HFFc6 (cell line): ENCODE data around the gene SMPDL3A. TPM values are rescaled to one million over a fixed set of nuclear protein-coding genes. Genes with fewer than 3 reads are reported as not detected.

ENCODE experiments used
- DNase-seq: peaks from one replicate; pipeline ENCODE4 v3.0.0-alpha.2; 2018
- H3K27ac Mint-ChIP-seq: 2 replicates; pipeline ENCODE4 v1.8.0; 2020; ENCODE audit warnings: mild to moderate bottlenecking, mixed read lengths
- H3K27me3 Mint-ChIP-seq: 2 replicates; pipeline ENCODE4 v1.8.0; 2021; ENCODE audit warnings: mild to moderate bottlenecking, moderate library complexity, mixed read lengths; ENCODE audit not compliant: insufficient read depth
- H3K36me3 Mint-ChIP-seq: 2 replicates; pipeline ENCODE4 v1.8.0; 2021; ENCODE audit warnings: low read depth, mixed read lengths
- H3K4me1 Mint-ChIP-seq: 2 replicates; pipeline ENCODE4 v1.8.0; 2020; ENCODE audit warnings: low read depth, mixed read lengths
- H3K4me3 Mint-ChIP-seq: 2 replicates; pipeline ENCODE4 v1.8.0; 2020; ENCODE audit warnings: mild to moderate bottlenecking, moderate library complexity, mixed read lengths
- H3K9me3 Mint-ChIP-seq: 2 replicates; pipeline ENCODE4 v1.8.0; 2020; ENCODE audit warnings: mild to moderate bottlenecking, mixed read lengths
- CTCF ChIP-seq: fragments of 200-600 bp; sonication (generic); IDR thresholded peaks from 2 replicates; pipeline ENCODE4 v1.5.0; 2021; ENCODE audit warnings: antibody characterized with exemption, mild to moderate bottlenecking
- total RNA-seq, 6 experiments: library from RNA; stranded (reverse); fragmentation: NEBNext Ultra II Directional; extraction: Animal tissue kit (Norgen Biotek cat#: 25700); gene quantifications; 2 replicates in 1 of 6; 3 replicates in 5 of 6; pipeline ENCODE4 v1.2.3, GENCODE V29; 2021

The SMPDL3A gene
- total RNA-seq, 6 experiments from 2014 or later: 4.8 to 8.2 (median 6.8) TPM

GRCh38 chr6:122804962-122805485 lies 16.0 kb downstream of the SMPDL3A start:
- no peak overlapping the region for H3K4me3 Mint-ChIP-seq
- TF ChIP-seq CTCF: no peak
- DNase-seq: no peak
- H3K27me3 Mint-ChIP-seq: no peaks in the 10 kb centered on the region
- H3K27ac Mint-ChIP-seq: no peak overlapping the region
- H3K36me3 Mint-ChIP-seq: 0 out of 2 replicates have a peak, but pooled peaks cover 4% of the 10 kb centered on the region
- H3K4me1 Mint-ChIP-seq: peaks cover 26% of the 10 kb centered on the region
- no peaks in the 10 kb centered on the region for H3K9me3 Mint-ChIP-seq

- Mint-ChIP-seq H3K4me3 (no peak overlapping the region), H3K27ac (no peak overlapping the region), H3K27me3 (no peaks in the 10 kb centered on the region), H3K36me3 (0 out of 2 replicates have a peak, but pooled peaks cover 4% of the 10 kb centered on the region), H3K4me1 (peaks cover 15% of the 10 kb centered on the region), H3K9me3 (no peaks in the 10 kb centered on the region)
- DNase-seq: no peak
- no peak for TF ChIP-seq CTCF
These were observed 17.2 kb downstream of the SMPDL3A start for GRCh38 chr6:122806291-122806690.

GRCh38 chr6:122808121-122808885 lies 19.2 kb downstream of the SMPDL3A start:
- H3K4me1 Mint-ChIP-seq: peaks cover 6% of the 10 kb centered on the region
- no peak for TF ChIP-seq CTCF

GRCh38 chr6:122809001-122809400 lies 19.9 kb downstream of the SMPDL3A start:
- no peak overlapping the region for H3K4me3 Mint-ChIP-seq
- no peak for TF ChIP-seq CTCF
- H3K4me1 Mint-ChIP-seq: no peaks in the 10 kb centered on the region
- H3K36me3 Mint-ChIP-seq: no peaks in the 10 kb centered on the region
- DNase-seq: no peak
- no peaks in the 10 kb centered on the region; the same call in 1 of the 2 replicates for H3K27me3 Mint-ChIP-seq
- H3K27ac Mint-ChIP-seq: no peak overlapping the region
- H3K9me3 Mint-ChIP-seq: no peaks in the 10 kb centered on the region

More at GRCh38 chr6:122808121-122808885, 19.2 kb downstream of the SMPDL3A start:
- Mint-ChIP-seq H3K27me3 (no peaks in the 10 kb centered on the region; the same call in 1 of the 2 replicates), H3K36me3 (0 out of 2 replicates have a peak, but pooled peaks cover 4% of the 10 kb centered on the region), H3K9me3 (no peaks in the 10 kb centered on the region), H3K27ac (no peak overlapping the region), H3K4me3 (no peak overlapping the region)
- DNase-seq: no peak

- Mint-ChIP-seq H3K27ac (no peak overlapping the region), H3K4me3 (no peak overlapping the region), H3K27me3 (no peaks in the 10 kb centered on the region; the same call in 1 of the 2 replicates), H3K36me3 (no peaks in the 10 kb centered on the region), H3K4me1 (no peaks in the 10 kb centered on the region), H3K9me3 (no peaks in the 10 kb centered on the region)
- no peak for DNase-seq
- no peak for TF ChIP-seq CTCF
These were observed 20.6 kb downstream of the SMPDL3A start for GRCh38 chr6:122809691-122810090.
